ENCODE results near the gene EPS8L1. TPM values are rescaled to one million over a fixed set of nuclear protein-coding genes. Genes with fewer than 3 reads are reported as not detected.

The EPS8L1 gene
- polyA plus RNA-seq, 1 donor from 2014 or later, result 25.5 TPM

- H3K4me3 ChIP-seq (ENCODE audit: low read length), result peak overlapping the region; percentile 17
- no peaks in the 10 kb centered on the region for H3K9me3 ChIP-seq (ENCODE audit: low read length)
- no peak overlapping the region for H3K27ac ChIP-seq (ENCODE audit: low read length)
- no peaks in the 10 kb centered on the region for H3K36me3 ChIP-seq (ENCODE audit: insufficient read depth, low read length)
- no peak overlapping the region for H2AFZ ChIP-seq (ENCODE audit: low read depth, low read length)
- no peak overlapping the region for H3K9ac ChIP-seq (ENCODE audit: low read length)
- H3K27me3 ChIP-seq (ENCODE audit: insufficient read depth, low read depth, low read length), result no peaks in the 10 kb centered on the region
- H3K79me2 ChIP-seq (replicated peaks; ENCODE audit: insufficient read depth, low read length), result peaks cover 46% of the 10 kb centered on the region
- TF ChIP-seq SMC3 (conservative IDR thresholded peaks at IDR 0.05; ENCODE audit: poor library complexity), result no peak
- TF ChIP-seq TAF1 (IDR thresholded peaks at IDR 0.05; ENCODE audit: low read depth), result no peak
- no peak for TF ChIP-seq MXI1 (conservative IDR thresholded peaks at IDR 0.05; ENCODE audit: poor library complexity, severe bottlenecking)
- TF ChIP-seq REST (IDR thresholded peaks at IDR 0.05; ENCODE audit: borderline replicate concordance), result no peak
- TF ChIP-seq POLR2AphosphoS5 (IDR thresholded peaks at IDR 0.05), result no peak
- TF ChIP-seq EP300 (conservative IDR thresholded peaks at IDR 0.05; ENCODE audit: poor library complexity, severe bottlenecking), result no peak
- TF ChIP-seq RAD21 (conservative IDR thresholded peaks at IDR 0.05), result no peak
- no peak for TF ChIP-seq EZH2 (IDR thresholded peaks at IDR 0.05; ENCODE audit: borderline replicate concordance, insufficient read depth, low read length, poor library complexity, severe bottlenecking)
- no peak for TF ChIP-seq CTCF (IDR thresholded peaks at IDR 0.05; ENCODE audit: poor library complexity, severe bottlenecking)
- H3K9me2 ChIP-seq (ENCODE audit: insufficient read depth, low read length), result no peaks in the 10 kb centered on the region
- no peaks in the 10 kb centered on the region for H3F3A ChIP-seq (ENCODE audit: insufficient read depth, low read length, poor library complexity, severe bottlenecking)
- peaks cover 9% of the 10 kb centered on the region for H4K20me1 ChIP-seq (ENCODE audit: insufficient read depth)
- no peak overlapping the region for H3K4me2 ChIP-seq (ENCODE audit: low read length)
These were observed 37.9 kb downstream of the EPS8L1 start for GRCh38 chr19:55113570-55114039.

- no peak for TF ChIP-seq CTCF (IDR thresholded peaks at IDR 0.05; ENCODE audit: poor library complexity, severe bottlenecking)
- TF ChIP-seq RAD21 (conservative IDR thresholded peaks at IDR 0.05), result no peak
- TF ChIP-seq EP300 (conservative IDR thresholded peaks at IDR 0.05; ENCODE audit: poor library complexity, severe bottlenecking), result no peak
- TF ChIP-seq POLR2AphosphoS5 (IDR thresholded peaks at IDR 0.05), result no peak
- TF ChIP-seq MXI1 (conservative IDR thresholded peaks at IDR 0.05; ENCODE audit: poor library complexity, severe bottlenecking), result no peak
- TF ChIP-seq REST (IDR thresholded peaks at IDR 0.05; ENCODE audit: borderline replicate concordance), result no peak
- TF ChIP-seq SMC3 (conservative IDR thresholded peaks at IDR 0.05; ENCODE audit: poor library complexity), result no peak
- no peak for TF ChIP-seq TAF1 (IDR thresholded peaks at IDR 0.05; ENCODE audit: low read depth)
- TF ChIP-seq EZH2 (IDR thresholded peaks at IDR 0.05; ENCODE audit: borderline replicate concordance, insufficient read depth, low read length, poor library complexity, severe bottlenecking), result no peak
- no peak overlapping the region for H3K4me2 ChIP-seq (ENCODE audit: low read length)
- no peak overlapping the region for H3K27ac ChIP-seq (ENCODE audit: low read length)
- no peaks in the 10 kb centered on the region for H3K36me3 ChIP-seq (ENCODE audit: insufficient read depth, low read length)
- H3K9me3 ChIP-seq (ENCODE audit: low read length), result no peaks in the 10 kb centered on the region
- no peaks in the 10 kb centered on the region for H3F3A ChIP-seq (ENCODE audit: insufficient read depth, low read length, poor library complexity, severe bottlenecking)
- H3K4me3 ChIP-seq (ENCODE audit: low read length), result peak overlapping the region; percentile 85
- no peak overlapping the region for H2AFZ ChIP-seq (ENCODE audit: low read depth, low read length)
- peaks cover 46% of the 10 kb centered on the region for H3K79me2 ChIP-seq (replicated peaks; ENCODE audit: insufficient read depth, low read length)
- no peaks in the 10 kb centered on the region for H3K9me2 ChIP-seq (ENCODE audit: insufficient read depth, low read length)
- peaks cover 9% of the 10 kb centered on the region for H4K20me1 ChIP-seq (ENCODE audit: insufficient read depth)
- no peaks in the 10 kb centered on the region for H3K27me3 ChIP-seq (ENCODE audit: insufficient read depth, low read depth, low read length)
- no peak overlapping the region for H3K9ac ChIP-seq (ENCODE audit: low read length)
These were observed 39.0 kb downstream of the EPS8L1 start for GRCh38 chr19:55114566-55115145.
